H1 (cell line): ENCODE data around the gene COL2A1. TPM values are rescaled to one million over a fixed set of nuclear protein-coding genes. Genes with fewer than 3 reads are reported as not detected.

ENCODE experiments used
- CTCF ChIA-PET: fragments of 300-600 bp; sonication (Branson Sonifier 250); formaldehyde crosslinking; loops from one replicate; lab custom pipeline; 2021; ENCODE audit not compliant: partially characterized antibody; lab: Charles Lee
- POLR2A ChIA-PET: fragments of 300-600 bp; sonication (Branson Sonifier 250); formaldehyde crosslinking; loops from one replicate; lab custom pipeline; 2021; ENCODE audit warnings: inconsistent platforms; ENCODE audit not compliant: partially characterized antibody; lab: Charles Lee
- DNase-seq, 2 experiments: peaks; one replicate each; pipeline versions ENCODE4 v3.0.0 to v3.0.0-alpha.2; 2010 to 2022; ENCODE audit warnings: low spot score in 2 of 2, low read depth in 1 of 2, mixed read lengths in 1 of 2
- FAIRE-seq: peaks from 2 replicates; lab custom pipeline; 2011; peaks lifted over from hg19 to GRCh38; lab: Jason Lieb, UNC
- H2AFZ ChIP-seq: 2 replicates; pipeline ENCODE4 v1.8.1; 2012; ENCODE audit warnings: low read length, inconsistent platforms
- H2AK5ac ChIP-seq: 2 replicates; pipeline ENCODE4 v1.6.1; 2013; ENCODE audit warnings: low read depth, low read length
- H2BK120ac ChIP-seq: replicated peaks from 2 replicates; pipeline ENCODE3; 2013; ENCODE audit warnings: low read depth, low read length, inconsistent platforms
- H2BK12ac ChIP-seq: 2 replicates; pipeline ENCODE4 v1.6.1; 2013; ENCODE audit warnings: low read depth, low read length
- H2BK15ac ChIP-seq: 2 replicates; pipeline ENCODE4 v1.6.1; 2013; ENCODE audit warnings: low read length
- H2BK20ac ChIP-seq: 2 replicates; pipeline ENCODE4 v1.6.1; 2013; ENCODE audit warnings: low read length
- H2BK5ac ChIP-seq: 2 replicates; pipeline ENCODE4 v1.6.1; 2013; ENCODE audit warnings: low read depth, low read length
- H3K14ac ChIP-seq: 2 replicates; pipeline ENCODE4 v1.6.1; 2013; ENCODE audit warnings: inconsistent platforms; ENCODE audit not compliant: insufficient read length
- H3K18ac ChIP-seq: 2 replicates; pipeline ENCODE4 v1.6.1; 2013; ENCODE audit warnings: low read length; ENCODE audit errors: extremely low read depth
- H3K23ac ChIP-seq: 2 replicates; pipeline ENCODE4 v1.6.1; 2013; ENCODE audit warnings: inconsistent platforms; ENCODE audit not compliant: insufficient read length
- H3K23me2 ChIP-seq: 2 replicates; pipeline ENCODE4 v1.6.1; 2013; ENCODE audit warnings: low read depth, low read length
- H3K27ac ChIP-seq: 2 replicates; pipeline ENCODE4 v1.6.1; 2011; ENCODE audit warnings: low read depth, low read length, inconsistent platforms
- H3K27me3 ChIP-seq, 4 experiments: replicated peaks in 1 of 4; 1 replicate in 1 of 4; 2 replicates in 3 of 4; pipeline versions ENCODE4 v1.6.1 to v1.8.1; 2011 to 2013; ENCODE audit warnings: low read length in 3 of 4, mild to moderate bottlenecking in 3 of 4, inconsistent platforms in 2 of 4, mixed read lengths in 2 of 4, moderate library complexity in 1 of 4; ENCODE audit not compliant: control insufficient read depth in 3 of 4, insufficient read depth in 3 of 4; ENCODE audit errors: extremely low read depth in 1 of 4
- H3K36me3 ChIP-seq, 4 experiments: 2 replicates each; pipeline versions ENCODE4 v1.6.1 to v1.8.1; 2011 to 2013; ENCODE audit warnings: mild to moderate bottlenecking in 4 of 4, low read length in 3 of 4, moderate library complexity in 2 of 4, control low read depth in 1 of 4, inconsistent platforms in 1 of 4; ENCODE audit not compliant: insufficient read depth in 4 of 4, control insufficient read depth in 2 of 4
- H3K4ac ChIP-seq: replicated peaks from 2 replicates; pipeline ENCODE3; 2013; ENCODE audit warnings: low read length, low read depth, mixed read lengths, inconsistent platforms; ENCODE audit not compliant: insufficient read length
- H3K4me1 ChIP-seq, 4 experiments: replicated peaks in 1 of 4; 1 replicate in 1 of 4; 2 replicates in 3 of 4; pipeline versions ENCODE4 v1.6.1 to v1.8.1; 2011 to 2013; ENCODE audit warnings: low read length in 3 of 4, inconsistent platforms in 2 of 4, mixed read lengths in 1 of 4; ENCODE audit not compliant: insufficient read depth in 4 of 4, control insufficient read depth in 3 of 4
- H3K4me2 ChIP-seq, 2 experiments: 2 replicates each; pipeline versions ENCODE4 v1.6.1 to v1.8.1; 2011 to 2013; ENCODE audit warnings: low read depth in 2 of 2, low read length in 2 of 2, control low read depth in 1 of 2, inconsistent platforms in 1 of 2, mild to moderate bottlenecking in 1 of 2; ENCODE audit not compliant: insufficient read depth in 1 of 2
- H3K4me3 ChIP-seq, 4 experiments: fragments of 200-600, 300-600 bp in 1 of 4; sonication (generic), shearing (Covaris generic), sonication (Bioruptor Twin) in 1 of 4; 2 replicates each; pipeline versions ENCODE4 v1.5.1 to v1.8.1; 2011 to 2016; ENCODE audit warnings: low read length in 4 of 4, low read depth in 3 of 4, control low read depth in 2 of 4, inconsistent platforms in 2 of 4, mild to moderate bottlenecking in 2 of 4, mixed read lengths in 1 of 4, moderate library complexity in 1 of 4; ENCODE audit not compliant: insufficient read depth in 2 of 4; ENCODE audit errors: extremely low read depth in 1 of 4
- H3K56ac ChIP-seq: replicated peaks from 2 replicates; pipeline ENCODE3; 2013; ENCODE audit warnings: low read depth, mild to moderate bottlenecking, mixed read lengths, low read length, inconsistent platforms; ENCODE audit not compliant: insufficient read length
- H3K79me1 ChIP-seq: 2 replicates; pipeline ENCODE4 v1.6.1; 2013; ENCODE audit warnings: low read depth, low read length, control low read depth
- H3K79me2 ChIP-seq, 2 experiments: 2 replicates each; pipeline versions ENCODE4 v1.6.1 to v1.8.1; 2012 to 2013; ENCODE audit warnings: low read length in 2 of 2, mild to moderate bottlenecking in 2 of 2, inconsistent platforms in 1 of 2; ENCODE audit not compliant: insufficient read depth in 2 of 2, control insufficient read depth in 1 of 2
- H3K9ac ChIP-seq, 4 experiments: replicated peaks in 1 of 4; 1 replicate in 1 of 4; 2 replicates in 3 of 4; pipeline versions ENCODE4 v1.6.1 to v1.8.1; 2011 to 2013; ENCODE audit warnings: low read depth in 3 of 4, low read length in 3 of 4, control low read depth in 2 of 4, mild to moderate bottlenecking in 2 of 4, moderate library complexity in 2 of 4, inconsistent platforms in 1 of 4; ENCODE audit errors: extremely low read depth in 1 of 4
- H3K9me3 ChIP-seq, 2 experiments: 2 replicates each; pipeline versions ENCODE4 v1.6.1 to v1.8.1; 2012 to 2013; ENCODE audit warnings: mild to moderate bottlenecking in 2 of 2, moderate library complexity in 2 of 2, control low read depth in 1 of 2, inconsistent platforms in 1 of 2, low read depth in 1 of 2, low read length in 1 of 2, mixed read lengths in 1 of 2; ENCODE audit not compliant: insufficient read depth in 2 of 2
- H4K20me1 ChIP-seq, 2 experiments: replicated peaks in 1 of 2; 2 replicates each; pipeline versions ENCODE3 to v1.8.1; 2011 to 2013; ENCODE audit warnings: inconsistent platforms in 2 of 2, low read length in 2 of 2, mild to moderate bottlenecking in 1 of 2; ENCODE audit not compliant: insufficient read depth in 2 of 2, control insufficient read depth in 1 of 2
- H4K5ac ChIP-seq: 2 replicates; pipeline ENCODE4 v1.6.1; 2013; ENCODE audit warnings: low read length, low read depth, mixed read lengths, inconsistent platforms; ENCODE audit not compliant: insufficient read length
- H4K8ac ChIP-seq: 2 replicates; pipeline ENCODE4 v1.8.0; 2013; ENCODE audit warnings: mild to moderate bottlenecking, moderate library complexity, low read length, inconsistent platforms; ENCODE audit not compliant: insufficient read depth; ENCODE audit errors: extremely low read depth
- H4K91ac ChIP-seq: replicated peaks from 2 replicates; pipeline ENCODE3; 2013; ENCODE audit warnings: low read length, mixed read lengths, inconsistent platforms; ENCODE audit not compliant: insufficient read length
- BRCA1 ChIP-seq: IDR thresholded peaks from 2 replicates; pipeline ENCODE4 v1.6.1; 2012; ENCODE audit warnings: low read depth, low read length, improper control_type of control experiment
- CBX5 ChIP-seq: fragments of 300-800, 300-1000 bp; sonication (generic); IDR thresholded peaks from 2 replicates; pipeline ENCODE4 v1.7.1; 2016; ENCODE audit warnings: antibody characterized with exemption, low read length, low read depth
- CBX8 ChIP-seq: fragments of 300-800, 300-1000 bp; sonication (generic); IDR thresholded peaks from 2 replicates; pipeline ENCODE4 v1.7.1; 2016; ENCODE audit warnings: low read depth, low read length, borderline replicate concordance
- JUN ChIP-seq: IDR thresholded peaks from 2 replicates; pipeline ENCODE4 v1.6.1; 2011; ENCODE audit warnings: low read depth, mild to moderate bottlenecking, improper control_type of control experiment, low read length
- PHF8 ChIP-seq: fragments of 200-600 bp; sonication (generic); conservative IDR thresholded peaks from 2 replicates; pipeline ENCODE4 v1.7.1; 2012; ENCODE audit warnings: low read depth, mild to moderate bottlenecking, inconsistent platforms, low read length, moderate library complexity
- POLR2A ChIP-seq, 2 experiments: IDR thresholded peaks; 1 replicate in 1 of 2; 2 replicates in 1 of 2; pipeline ENCODE4 v1.6.1; 2011; ENCODE audit warnings: low read depth in 2 of 2, low read length in 2 of 2, mild to moderate bottlenecking in 2 of 2; ENCODE audit errors: control extremely low read depth in 1 of 2
- SIRT6 ChIP-seq: IDR thresholded peaks from one replicate; pipeline ENCODE4 v1.7.1; 2012; ENCODE audit warnings: low read length, inconsistent platforms
- TAF7 ChIP-seq: optimal IDR thresholded peaks from 2 replicates; pipeline ENCODE3; 2011; ENCODE audit warnings: low read depth, mild to moderate bottlenecking, inconsistent platforms, low read length, moderate library complexity, borderline replicate concordance
- TEAD4 ChIP-seq: IDR thresholded peaks from 2 replicates; pipeline ENCODE4 v1.6.1; 2012; ENCODE audit warnings: low read depth, low read length, inconsistent platforms, mixed read lengths
- WGBS, 2 experiments: shearing (Covaris generic) in 1 of 2; methylation state at CpG; one replicate each; pipeline versions ENCODE4 v1.1.6 to v1.1.7; 2013 to 2015; ENCODE audit warnings: low lambda C conversion rate in 2 of 2, mixed read lengths in 2 of 2, inconsistent platforms in 1 of 2, low coverage in 1 of 2, missing lambda C conversion rate in 1 of 2; ENCODE audit not compliant: insufficient replicate concordance in 2 of 2, insufficient coverage in 1 of 2, insufficient read length in 1 of 2; ENCODE audit errors: extremely low coverage in 1 of 2, missing lambda C conversion rate in 1 of 2; 5-methylcytosine and 5-hydroxymethylcytosine counted together
- polyA plus RNA-seq, 7 experiments: library from polyadenylated mRNA; depleted of rRNA in 3 of 7; stranded (reverse) in 5 of 7; unstranded in 2 of 7; fragments of >200 nt in 5 of 7; fragments of 200-250 nt in 2 of 7; gene quantifications; 1 replicate in 5 of 7; 2 replicates in 1 of 7; 4 replicates in 1 of 7; pipeline versions ENCODE4 v1.2.1 to v1.2.3, GENCODE V29; 2011 to 2013; ENCODE audit warnings: missing spikeins in 2 of 7, mixed read lengths in 2 of 7
- total RNA-seq: library from RNA; stranded (reverse); fragmentation: NEBNext Ultra II Directional; extraction: Animal tissue kit (Norgen Biotek cat#: 25700); gene quantifications from 2 replicates; pipeline ENCODE4 v1.2.1, GENCODE V29; 2021

Gene COL2A1
- total and polyA plus RNA-seq, 2 of the 8 experiments (the other 6 are each of a cell fraction or from before 2014, with no cell fraction given): 4.2 to 14.6 TPM

DNA sequence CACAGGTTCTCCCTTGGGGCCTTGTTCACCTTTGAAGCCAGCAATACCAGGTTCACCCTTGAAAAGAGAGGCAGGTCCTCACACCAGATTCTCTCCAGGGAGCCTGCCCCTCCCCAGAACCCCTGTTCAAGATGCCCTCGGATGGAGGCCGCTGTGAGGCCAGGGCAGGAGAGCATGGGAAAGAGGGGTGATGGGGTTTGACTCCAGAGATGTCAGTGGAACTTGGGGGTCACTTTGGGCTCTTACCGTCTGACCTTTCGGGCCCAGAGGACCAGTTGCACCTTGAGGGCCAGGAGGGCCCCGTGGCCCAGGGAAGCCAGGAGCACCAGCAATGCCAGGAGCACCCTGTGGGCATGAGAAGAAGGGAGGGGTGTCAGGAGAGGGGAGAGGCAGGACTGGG is 17.4 kb downstream of the COL2A1 start:
- Histone ChIP-seq H3K4me3 (no peak overlapping the region), H3K56ac (no peak overlapping the region), H2BK12ac (no peak overlapping the region)
- TF ChIP-seq TAF7 (no peak), POLR2A (IDR thresholded peaks at IDR 0.05; ENCODE audit: control extremely low read depth in 1 of 2, low read depth in 2 of 2, low read length in 2 of 2) (no peak), PHF8 (no peak), CBX8 (no peak), BRCA1 (no peak), JUN (no peak), TEAD4 (no peak), SIRT6 (no peak), CBX5 (no peak)

More for the DNA sequence above, 17.4 kb downstream of the COL2A1 start:
- Histone ChIP-seq H3K27me3 (peaks cover 0 to 4% (median 1%) of the 10 kb centered on the region in 4 experiments; a peak in 2 of 7 replicates), H4K91ac (no peak overlapping the region), H2BK20ac (no peak overlapping the region), H2AFZ (no peak overlapping the region), H3K9me3 (no peaks in the 10 kb centered on the region), H3K4me2 (no peak overlapping the region), H3K9ac (no peak overlapping the region), H3K4ac (no peak overlapping the region), H3K79me1 (no peaks in the 10 kb centered on the region), H3K27ac (no peak overlapping the region), H4K20me1 (peaks cover 0 to 2% of the 10 kb centered on the region in 2 experiments), H3K23me2 (no peaks in the 10 kb centered on the region; the same call in 1 of the 2 replicates), H2BK120ac (no peak overlapping the region), H3K18ac (no peak overlapping the region), H3K36me3 (no peaks in the 10 kb centered on the region), H2BK15ac (no peak overlapping the region), H4K8ac (no peak overlapping the region), H3K4me1 (peaks cover 0 to 7% (median 3%) of the 10 kb centered on the region in 4 experiments; a peak in 4 of 7 replicates), H3K14ac (no peak overlapping the region), H3K23ac (no peak overlapping the region), H2AK5ac (no peak overlapping the region), H3K79me2 (no peaks in the 10 kb centered on the region), H2BK5ac (no peak overlapping the region), H4K5ac (no peak overlapping the region)
- 90% methylated on average over 5 of the region's 5 CpGs; no CpG with 5 or more reads in 1 of the 2 experiments for WGBS, 2 experiments
- ChIA-PET POLR2A (no interaction called here), CTCF (interaction anchor here (1.5 kb wide), 1 partner anchor 23 kb away, joined by 9 read pairs; the partner anchor contains the start of gene TMEM106C)
- FAIRE-seq (no peak), DNase-seq (no peak)
